Ascending aorta (tissue), 2 donors: ENCODE data around the gene NBEA. TPM values are rescaled to one million over a fixed set of nuclear protein-coding genes. Genes with fewer than 3 reads are reported as not detected.

ENCODE experiments used
- DNase-seq, 2 donors: peaks; one replicate each; pipeline ENCODE4 v3.0.0-alpha.2; 2019; ENCODE audit warnings: low spot score in 2 of 2
- H3K27ac ChIP-seq, 2 donors: fragments of 200-600 bp; sonication (generic); one replicate each; pipeline ENCODE4 v1.5.1; 2016 to 2017; ENCODE audit warnings: mild to moderate bottlenecking in 1 of 2
- H3K27me3 ChIP-seq: fragments of 200-600 bp; sonication (generic); one replicate; pipeline ENCODE4 v1.5.1; 2017
- H3K36me3 ChIP-seq, 2 donors: fragments of 200-600 bp; sonication (generic); one replicate each; pipeline ENCODE4 v1.5.1; 2016
- H3K4me1 ChIP-seq, 2 donors: fragments of 200-600 bp; sonication (generic); one replicate each; pipeline ENCODE4 v1.5.1; 2016 to 2017; ENCODE audit warnings: mild to moderate bottlenecking in 1 of 2
- H3K4me3 ChIP-seq, 2 donors: fragments of 200-600 bp; sonication (generic); one replicate each; pipeline ENCODE4 v1.5.1; 2016 to 2017; ENCODE audit warnings: mild to moderate bottlenecking in 1 of 2
- H3K9me3 ChIP-seq, 2 donors: fragments of 200-600 bp; sonication (generic); one replicate each; pipeline ENCODE4 v1.5.1; 2016
- CTCF ChIP-seq, 3 experiments: fragments of 200-600 bp in 2 of 3; fragments of 450-650 bp in 1 of 3; sonication (generic) in 2 of 3; IDR thresholded peaks; one replicate each; pipeline ENCODE4 v1.5.1; 2016 to 2019; ENCODE audit warnings: antibody characterized with exemption in 3 of 3, mild to moderate bottlenecking in 1 of 3, moderate library complexity in 1 of 3
- intact Hi-C: fragments of 100-400 bp; cut with DNase I; formaldehyde crosslinking; loops from one replicate; pipeline ENCODE4 v1.15.1; 2023
- total RNA-seq: library from RNA; depleted of rRNA; stranded (reverse); fragments of >200 nt; gene quantifications from one replicate; pipeline ENCODE4 v1.1.0, GENCODE V29; 2016

Gene NBEA
- total RNA-seq, 1 donor from 2014 or later: 1.6 TPM

DNA sequence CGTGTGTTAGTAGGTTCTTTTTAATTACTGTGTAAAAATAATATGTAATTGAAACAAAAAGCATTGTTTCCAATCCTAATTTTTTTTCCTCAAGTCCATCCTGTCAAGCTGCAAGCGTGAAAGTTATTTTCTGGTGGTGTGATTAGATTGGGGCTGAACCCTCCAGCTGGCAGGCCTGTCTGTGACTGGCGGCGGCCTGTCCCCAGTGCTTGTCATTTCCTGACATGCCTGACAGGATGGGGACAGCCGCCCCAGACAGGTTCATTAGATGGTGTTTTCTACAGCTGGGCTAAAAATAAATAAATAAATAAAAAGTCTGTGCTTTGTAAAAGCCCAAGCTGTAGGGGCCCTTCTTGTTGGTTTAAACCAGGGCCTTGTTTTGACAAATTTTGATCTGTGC lies 588.1 kb downstream of the NBEA start:
- no peak overlapping the region for H3K27ac ChIP-seq
- no peaks in the 10 kb centered on the region for H3K27me3 ChIP-seq
- no peak for DNase-seq
- H3K4me3 ChIP-seq: no peak overlapping the region
- H3K36me3 ChIP-seq: no peaks in the 10 kb centered on the region
- no peaks in the 10 kb centered on the region for H3K4me1 ChIP-seq
- no peak for TF ChIP-seq CTCF (IDR thresholded peaks at IDR 0.05)
- H3K9me3 ChIP-seq: no peaks in the 10 kb centered on the region
- intact Hi-C loops: no loop called here

- no peak overlapping the region for H3K27ac ChIP-seq
- H3K27me3 ChIP-seq: no peaks in the 10 kb centered on the region
- H3K4me3 ChIP-seq: no peak overlapping the region
- no peak for TF ChIP-seq CTCF (IDR thresholded peaks at IDR 0.05)
- no peak for DNase-seq
- intact Hi-C loops: no loop called here
- no peaks in the 10 kb centered on the region for H3K4me1 ChIP-seq
- H3K9me3 ChIP-seq: no peaks in the 10 kb centered on the region
- no peaks in the 10 kb centered on the region for H3K36me3 ChIP-seq
These were observed 588.5 kb downstream of the NBEA start for GRCh38 chr13:35530581-35530980.

DNA sequence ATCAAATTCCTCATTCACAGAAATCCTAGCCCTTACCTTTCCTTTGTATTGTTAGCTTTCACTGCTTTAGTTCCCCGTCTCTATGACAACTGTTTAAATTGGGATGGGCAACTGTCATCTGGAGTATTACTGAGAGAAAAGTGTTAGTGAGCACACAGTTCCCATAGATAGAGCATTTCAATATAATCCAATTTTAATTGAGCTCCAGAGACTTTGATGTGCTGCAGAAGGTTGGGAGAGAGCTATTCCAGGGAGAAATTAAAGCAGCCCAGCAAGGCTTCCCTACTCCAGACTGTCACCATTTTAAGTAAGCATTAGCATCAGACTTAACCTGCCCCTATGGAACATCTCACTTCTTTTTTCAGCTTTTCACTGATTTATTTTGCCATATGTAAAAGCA lies 589.5 kb downstream of the NBEA start:
- DNase-seq: no peak
- no peaks in the 10 kb centered on the region for H3K4me1 ChIP-seq
- H3K27ac ChIP-seq: no peak overlapping the region
- no peaks in the 10 kb centered on the region for H3K27me3 ChIP-seq
- intact Hi-C loops: no loop called here
- H3K9me3 ChIP-seq: no peaks in the 10 kb centered on the region
- no peaks in the 10 kb centered on the region for H3K36me3 ChIP-seq
- no peak for TF ChIP-seq CTCF (IDR thresholded peaks at IDR 0.05)
- no peak overlapping the region for H3K4me3 ChIP-seq

GRCh38 chr13:35534343-35534742 lies 592.3 kb downstream of the NBEA start:
- Histone ChIP-seq H3K9me3 (no peaks in the 10 kb centered on the region), H3K4me3 (no peak overlapping the region), H3K27me3 (no peaks in the 10 kb centered on the region), H3K4me1 (no peaks in the 10 kb centered on the region), H3K36me3 (no peaks in the 10 kb centered on the region), H3K27ac (no peak overlapping the region)
- DNase-seq: no peak
- intact Hi-C loops: no loop called here
- no peak for TF ChIP-seq CTCF (IDR thresholded peaks at IDR 0.05)

GRCh38 chr13:35548790-35549189 lies 606.7 kb downstream of the NBEA start:
- TF ChIP-seq CTCF (IDR thresholded peaks at IDR 0.05): no peak
- Histone ChIP-seq H3K4me1 (no peaks in the 10 kb centered on the region), H3K4me3 (no peak overlapping the region), H3K27ac (no peak overlapping the region), H3K36me3 (no peaks in the 10 kb centered on the region), H3K27me3 (no peaks in the 10 kb centered on the region), H3K9me3 (no peaks in the 10 kb centered on the region)
- no peak for DNase-seq
- intact Hi-C loops: no loop called here

DNA sequence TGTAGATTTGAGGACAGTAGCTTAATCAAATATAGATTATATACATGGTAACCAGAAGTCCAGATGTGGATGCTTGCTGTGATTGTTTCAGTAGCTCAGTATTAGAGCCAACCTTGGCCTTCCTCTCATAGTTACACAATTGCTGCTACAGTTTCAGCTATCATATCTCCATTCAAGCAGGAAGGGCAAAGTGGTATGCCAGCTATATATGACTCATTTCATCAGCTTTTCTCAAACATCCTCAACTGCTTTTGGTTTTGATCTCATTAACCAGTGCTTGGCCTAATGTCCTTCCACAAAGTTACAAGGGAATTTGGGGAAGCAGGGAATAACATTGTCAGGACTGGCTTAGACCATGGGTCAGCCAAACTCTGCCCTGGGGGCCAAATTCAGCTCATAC lies 607.4 kb downstream of the NBEA start:
- H3K4me1 ChIP-seq: no peaks in the 10 kb centered on the region
- H3K36me3 ChIP-seq: no peaks in the 10 kb centered on the region
- H3K27ac ChIP-seq: no peak overlapping the region
- no peaks in the 10 kb centered on the region for H3K27me3 ChIP-seq
- intact Hi-C loops: no loop called here
- no peaks in the 10 kb centered on the region for H3K9me3 ChIP-seq
- H3K4me3 ChIP-seq: no peak overlapping the region
- no peak for DNase-seq
- no peak for TF ChIP-seq CTCF (IDR thresholded peaks at IDR 0.05)
